ENCODE results near the gene PARL.

PARL gene

GRCh38 chr3:183839751-183840150, 44.9 kb downstream of the PARL start:
- TF ChIP-seq SIN3A (IDR thresholded peaks at IDR 0.05; ENCODE audit: borderline replicate concordance, insufficient read depth, low read length) (no peak), POLR2AphosphoS5 (IDR thresholded peaks at IDR 0.05; ENCODE audit: low read depth, low read length) (no peak)

DNA sequence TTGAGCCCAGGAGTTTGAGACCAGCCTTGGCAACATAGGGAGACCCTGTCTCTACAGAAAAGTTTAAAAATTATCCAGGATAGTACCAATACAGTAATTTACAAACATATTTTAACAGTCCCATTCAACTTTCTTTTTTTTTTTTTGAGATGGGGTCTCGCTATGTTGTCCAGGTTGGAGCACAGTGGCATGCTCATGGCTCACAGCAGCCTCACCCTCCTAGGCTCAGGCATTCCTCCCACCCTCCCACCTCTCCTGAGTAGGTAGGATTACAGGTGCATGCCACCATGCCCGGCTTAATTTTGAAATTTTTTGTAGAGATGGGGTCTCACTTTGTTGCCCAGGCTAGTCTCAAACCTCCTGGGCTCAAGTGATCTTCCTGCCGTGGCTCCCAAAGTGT, 46.8 kb downstream of the PARL start:
- TF ChIP-seq POLR2AphosphoS5 (IDR thresholded peaks at IDR 0.05; ENCODE audit: low read depth, low read length) (no peak), FOXP2 (optimal IDR thresholded peaks at IDR 0.05; ENCODE audit: borderline replicate concordance, extremely low read depth, extremely low read length, insufficient read depth) (no peak), SIN3A (IDR thresholded peaks at IDR 0.05; ENCODE audit: borderline replicate concordance, insufficient read depth, low read length) (no peak), TAF1 (IDR thresholded peaks at IDR 0.05; ENCODE audit: borderline replicate concordance, insufficient read depth, low read length) (no peak)
- TF ChIP-seq, protein P1, sequence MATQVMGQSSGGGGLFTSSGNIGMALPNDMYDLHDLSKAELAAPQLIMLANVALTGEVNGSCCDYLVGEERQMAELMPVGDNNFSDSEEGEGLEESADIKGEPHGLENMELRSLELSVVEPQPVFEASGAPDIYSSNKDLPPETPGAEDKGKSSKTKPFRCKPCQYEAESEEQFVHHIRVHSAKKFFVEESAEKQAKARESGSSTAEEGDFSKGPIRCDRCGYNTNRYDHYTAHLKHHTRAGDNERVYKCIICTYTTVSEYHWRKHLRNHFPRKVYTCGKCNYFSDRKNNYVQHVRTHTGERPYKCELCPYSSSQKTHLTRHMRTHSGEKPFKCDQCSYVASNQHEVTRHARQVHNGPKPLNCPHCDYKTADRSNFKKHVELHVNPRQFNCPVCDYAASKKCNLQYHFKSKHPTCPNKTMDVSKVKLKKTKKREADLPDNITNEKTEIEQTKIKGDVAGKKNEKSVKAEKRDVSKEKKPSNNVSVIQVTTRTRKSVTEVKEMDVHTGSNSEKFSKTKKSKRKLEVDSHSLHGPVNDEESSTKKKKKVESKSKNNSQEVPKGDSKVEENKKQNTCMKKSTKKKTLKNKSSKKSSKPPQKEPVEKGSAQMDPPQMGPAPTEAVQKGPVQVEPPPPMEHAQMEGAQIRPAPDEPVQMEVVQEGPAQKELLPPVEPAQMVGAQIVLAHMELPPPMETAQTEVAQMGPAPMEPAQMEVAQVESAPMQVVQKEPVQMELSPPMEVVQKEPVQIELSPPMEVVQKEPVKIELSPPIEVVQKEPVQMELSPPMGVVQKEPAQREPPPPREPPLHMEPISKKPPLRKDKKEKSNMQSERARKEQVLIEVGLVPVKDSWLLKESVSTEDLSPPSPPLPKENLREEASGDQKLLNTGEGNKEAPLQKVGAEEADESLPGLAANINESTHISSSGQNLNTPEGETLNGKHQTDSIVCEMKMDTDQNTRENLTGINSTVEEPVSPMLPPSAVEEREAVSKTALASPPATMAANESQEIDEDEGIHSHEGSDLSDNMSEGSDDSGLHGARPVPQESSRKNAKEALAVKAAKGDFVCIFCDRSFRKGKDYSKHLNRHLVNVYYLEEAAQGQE (IDR thresholded peaks at IDR 0.05; ENCODE audit: insufficient read depth in 1 of 2, low read depth in 2 of 2, low read length in 2 of 2), result no peak

DNA sequence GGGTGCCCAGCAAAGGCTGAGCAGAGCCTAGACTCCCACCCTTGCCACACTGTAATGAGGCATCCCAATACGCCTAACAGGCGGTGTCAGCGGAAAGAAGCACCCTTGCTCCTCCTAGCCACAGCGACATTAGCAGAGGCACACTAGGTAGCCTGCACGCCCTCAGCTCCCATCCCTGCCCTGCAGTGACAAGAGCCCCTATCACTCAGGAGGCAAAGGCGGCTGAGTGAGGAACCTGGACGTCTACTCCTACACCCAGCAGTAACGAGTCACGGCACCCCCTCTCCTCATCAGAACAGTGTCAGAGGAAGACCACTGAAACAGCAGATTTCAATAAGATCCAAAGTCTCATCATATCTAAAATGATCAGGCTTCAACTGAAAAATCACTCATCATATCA, 47.3 kb downstream of the PARL start:
- TF ChIP-seq TAF1 (IDR thresholded peaks at IDR 0.05; ENCODE audit: borderline replicate concordance, insufficient read depth, low read length) (no peak), FOXP2 (optimal IDR thresholded peaks at IDR 0.05; ENCODE audit: borderline replicate concordance, extremely low read depth, extremely low read length, insufficient read depth) (no peak), POLR2AphosphoS5 (IDR thresholded peaks at IDR 0.05; ENCODE audit: low read depth, low read length) (no peak), SIN3A (IDR thresholded peaks at IDR 0.05; ENCODE audit: borderline replicate concordance, insufficient read depth, low read length) (no peak)
- TF ChIP-seq, protein P1 (IDR thresholded peaks at IDR 0.05; ENCODE audit: insufficient read depth in 1 of 2, low read depth in 2 of 2, low read length in 2 of 2), result no peak

GRCh38 chr3:183833516-183833915, 51.2 kb downstream of the PARL start:
- TF ChIP-seq POLR2AphosphoS5 (IDR thresholded peaks at IDR 0.05; ENCODE audit: low read depth, low read length), result no peak
- TF ChIP-seq, protein P1 (IDR thresholded peaks at IDR 0.05; ENCODE audit: insufficient read depth in 1 of 2, low read depth in 2 of 2, low read length in 2 of 2), result no peak

DNA sequence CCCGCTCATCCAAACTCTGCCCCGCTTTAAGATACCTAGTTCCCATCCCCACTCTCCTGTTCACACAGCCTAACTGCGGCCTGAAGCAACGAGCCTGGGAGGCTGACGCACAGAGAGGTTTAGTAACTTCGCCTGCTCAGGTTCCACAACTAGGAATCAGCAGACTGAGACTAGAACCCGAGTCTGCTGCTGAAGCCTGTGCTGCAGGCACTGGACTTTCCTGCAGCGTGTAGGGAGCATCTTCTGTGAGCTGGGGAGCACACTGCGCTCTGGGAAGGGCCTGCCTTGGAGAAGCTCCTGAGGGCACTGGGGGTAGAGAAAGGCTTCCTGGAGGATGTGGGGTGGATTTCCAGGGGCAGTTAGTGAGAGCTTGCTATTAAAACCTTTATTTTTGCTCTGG, 54.5 kb downstream of the PARL start:
- TF ChIP-seq, protein P1 (IDR thresholded peaks at IDR 0.05; ENCODE audit: insufficient read depth in 1 of 2, low read depth in 2 of 2, low read length in 2 of 2), result no peak
- TF ChIP-seq FOXP2 (optimal IDR thresholded peaks at IDR 0.05; ENCODE audit: borderline replicate concordance, extremely low read depth, extremely low read length, insufficient read depth) (no peak), SIN3A (IDR thresholded peaks at IDR 0.05; ENCODE audit: borderline replicate concordance, insufficient read depth, low read length) (no peak), POLR2AphosphoS5 (IDR thresholded peaks at IDR 0.05; ENCODE audit: low read depth, low read length) (no peak), TAF1 (IDR thresholded peaks at IDR 0.05; ENCODE audit: borderline replicate concordance, insufficient read depth, low read length) (no peak)
